Skeletal muscle cell (primary cell): Measurements from ENCODE around the gene CCND3.

ENCODE experiments used
- DNase-seq: peaks from one replicate; pipeline ENCODE4 v3.0.0-alpha.2; 2010; ENCODE audit warnings: low read depth
- H3K4me3 ChIP-seq: 2 replicates; pipeline ENCODE4 v1.5.1; 2011; ENCODE audit warnings: low read depth, mild to moderate bottlenecking, control low read depth, low read length, moderate library complexity

The CCND3 gene

GRCh38 chr6:41941280-41942066 is at the start of gene CCND3:
CCND3 (minus strand) TSS chr6:41941808; CDS start chr6:41941649, 159 bp downstream.
- DNase-seq: peak; percentile 75
- H3K4me3 ChIP-seq: peak within 1 kb of the TSS; percentile 97

- no peak overlapping the region for H3K4me3 ChIP-seq
- DNase-seq: no peak
These were observed 44.7 kb upstream of the CCND3 start for GRCh38 chr6:41986339-41986738.

- DNase-seq: no peak
These were observed 43.0 kb upstream of the CCND3 start for GRCh38 chr6:41984623-41985022.

GRCh38 chr6:41976794-41977484 is 35.3 kb upstream of the CCND3 start:
- no peak overlapping the region for H3K4me3 ChIP-seq
- peak; percentile 23 for DNase-seq

More at GRCh38 chr6:41984623-41985022, 43.0 kb upstream of the CCND3 start:
- H3K4me3 ChIP-seq: no peak overlapping the region

GRCh38 chr6:41975276-41975675 is 33.7 kb upstream of the CCND3 start:
- DNase-seq: no peak
- H3K4me3 ChIP-seq: no peak overlapping the region

GRCh38 chr6:41974281-41974825 is 32.7 kb upstream of the CCND3 start:
- no peak for DNase-seq
- no peak overlapping the region for H3K4me3 ChIP-seq

GRCh38 chr6:41972826-41973225 is 31.2 kb upstream of the CCND3 start:
- H3K4me3 ChIP-seq: no peak overlapping the region
- DNase-seq: no peak

- DNase-seq: peak; percentile 11
- no peak overlapping the region for H3K4me3 ChIP-seq
These were observed 28.8 kb upstream of the CCND3 start for GRCh38 chr6:41970436-41970846.

- no peak overlapping the region for H3K4me3 ChIP-seq
- no peak for DNase-seq
These were observed 26.0 kb upstream of the CCND3 start for GRCh38 chr6:41967312-41968287.

GRCh38 chr6:41966961-41967311 is 25.3 kb upstream of the CCND3 start:
- DNase-seq: no peak
- no peak overlapping the region for H3K4me3 ChIP-seq

GRCh38 chr6:41966214-41966920 is 24.8 kb upstream of the CCND3 start:
- DNase-seq: no peak
- H3K4me3 ChIP-seq: no peak overlapping the region

GRCh38 chr6:41965429-41966213 is 24.0 kb upstream of the CCND3 start:
- H3K4me3 ChIP-seq: no peak overlapping the region
- DNase-seq: no peak

- H3K4me3 ChIP-seq: no peak overlapping the region
- DNase-seq: no peak
These were observed 22.7 kb upstream of the CCND3 start for GRCh38 chr6:41964201-41964887.

GRCh38 chr6:41963371-41963770 is 21.8 kb upstream of the CCND3 start:
- DNase-seq: no peak
- no peak overlapping the region for H3K4me3 ChIP-seq

- DNase-seq: no peak
- H3K4me3 ChIP-seq: no peak overlapping the region
These were observed 18.4 kb upstream of the CCND3 start for GRCh38 chr6:41960028-41960427.

- H3K4me3 ChIP-seq: no peak overlapping the region
- DNase-seq: no peak
These were observed 16.6 kb upstream of the CCND3 start for GRCh38 chr6:41958022-41958856.

GRCh38 chr6:41957117-41957516 is 15.5 kb upstream of the CCND3 start:
- no peak for DNase-seq
- no peak overlapping the region for H3K4me3 ChIP-seq
